Measurements from ENCODE around the gene HAUS7.

HAUS7 gene

GRCh38 chrX:153476666-153477363, 6.4 kb upstream of the HAUS7 start:
- DNase-seq: no peak

- no peak for DNase-seq
Observed at GRCh38 chrX:153475751-153476281, 5.4 kb upstream of the HAUS7 start.

DNA sequence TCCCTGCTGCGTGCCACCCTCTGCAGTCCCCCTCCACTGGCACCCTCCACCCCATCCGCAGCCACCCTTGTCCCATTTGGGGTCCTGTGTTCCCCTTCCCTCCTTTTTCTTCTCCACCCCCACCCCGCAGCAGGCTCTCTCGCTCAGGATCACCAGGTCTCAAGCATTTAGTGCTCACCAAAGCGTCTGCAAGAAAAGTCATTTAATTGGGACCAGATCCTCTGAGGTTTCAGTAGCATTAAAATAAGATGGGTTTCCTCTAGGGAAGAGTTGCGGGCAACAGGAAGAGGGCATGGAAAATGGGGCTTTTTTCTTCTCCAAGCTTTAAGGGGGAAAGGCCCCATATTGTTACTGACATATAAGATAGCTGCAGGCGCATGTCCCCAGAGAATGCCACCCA, 4.9 kb upstream of the HAUS7 start:
- DNase-seq: no peak

DNA sequence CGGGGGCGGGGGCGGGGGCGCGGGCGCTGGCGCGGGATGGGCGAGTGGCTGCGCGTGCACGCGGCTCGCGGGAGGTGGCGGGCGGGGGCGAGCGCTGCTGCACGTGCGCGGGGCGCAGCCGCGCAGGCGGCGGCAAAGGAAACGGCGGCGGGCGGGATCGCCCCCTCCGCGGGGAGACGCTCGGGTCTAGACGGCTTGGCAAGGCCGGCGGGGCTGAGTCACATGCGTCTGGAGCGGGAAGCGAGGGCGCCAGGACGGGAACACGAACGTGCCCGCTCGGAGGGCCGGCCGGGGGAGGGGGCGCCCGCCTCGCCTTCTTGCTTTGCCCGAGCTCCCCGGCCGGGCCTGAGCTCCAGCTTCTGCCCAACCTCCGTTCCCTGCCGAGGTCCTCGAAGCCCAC, 4.3 kb upstream of the HAUS7 start:
- peak; percentile 78 for DNase-seq

DNA sequence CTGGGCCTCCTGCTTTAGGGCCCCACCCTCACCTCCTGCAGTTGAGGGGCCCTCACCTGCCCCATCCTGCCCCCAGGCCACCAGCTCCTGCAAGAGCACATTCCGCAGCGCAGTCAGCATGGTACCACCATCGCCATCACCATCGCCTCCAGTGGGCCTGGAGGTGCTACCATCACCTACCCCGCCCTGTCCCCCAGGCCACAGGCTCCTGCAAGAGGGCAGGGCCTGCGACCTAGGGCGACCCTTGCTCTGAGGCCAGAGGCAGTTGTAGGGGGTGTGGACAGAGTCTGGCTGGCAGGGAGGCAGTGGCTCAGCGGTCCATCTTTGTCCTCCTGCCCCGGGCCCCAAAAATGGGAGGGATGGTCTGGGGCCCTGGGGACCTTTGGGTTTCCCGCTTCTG, 3.9 kb upstream of the HAUS7 start:
- DNase-seq: peak; percentile 9

GRCh38 chrX:153473126-153473525, 2.8 kb upstream of the HAUS7 start:
- no peak for DNase-seq

DNA sequence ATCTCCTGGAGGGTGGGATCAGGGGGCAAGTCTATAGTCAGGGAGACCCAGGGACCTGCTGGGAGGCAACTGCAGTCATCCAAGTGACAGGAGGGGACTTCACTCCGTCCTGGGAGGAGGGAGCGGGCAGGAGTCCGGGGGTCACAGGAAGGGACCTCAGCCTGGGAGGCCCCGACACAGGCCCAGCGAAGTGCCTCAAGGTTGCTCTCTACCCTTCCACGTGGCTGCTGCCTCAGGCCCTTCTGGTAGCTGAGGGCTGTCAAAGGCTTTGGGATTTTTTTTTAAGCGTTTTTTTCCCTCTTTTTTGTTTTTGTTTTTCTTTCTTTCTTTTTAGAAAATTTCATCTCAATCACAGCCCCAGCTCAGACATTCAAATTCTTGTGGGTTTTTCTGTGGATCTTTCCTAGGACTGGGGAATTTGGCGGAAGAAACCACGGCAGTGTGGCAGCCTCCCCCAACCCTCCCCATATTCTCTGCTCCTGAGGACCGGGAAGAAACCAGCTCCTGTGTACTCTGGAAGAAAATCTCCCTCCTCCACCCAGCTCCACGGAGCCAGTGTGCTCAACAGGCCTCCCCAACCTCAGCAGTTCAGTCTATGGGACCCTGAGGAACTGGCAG, 1.4 kb upstream of the HAUS7 start:
- no peak for DNase-seq

DNA sequence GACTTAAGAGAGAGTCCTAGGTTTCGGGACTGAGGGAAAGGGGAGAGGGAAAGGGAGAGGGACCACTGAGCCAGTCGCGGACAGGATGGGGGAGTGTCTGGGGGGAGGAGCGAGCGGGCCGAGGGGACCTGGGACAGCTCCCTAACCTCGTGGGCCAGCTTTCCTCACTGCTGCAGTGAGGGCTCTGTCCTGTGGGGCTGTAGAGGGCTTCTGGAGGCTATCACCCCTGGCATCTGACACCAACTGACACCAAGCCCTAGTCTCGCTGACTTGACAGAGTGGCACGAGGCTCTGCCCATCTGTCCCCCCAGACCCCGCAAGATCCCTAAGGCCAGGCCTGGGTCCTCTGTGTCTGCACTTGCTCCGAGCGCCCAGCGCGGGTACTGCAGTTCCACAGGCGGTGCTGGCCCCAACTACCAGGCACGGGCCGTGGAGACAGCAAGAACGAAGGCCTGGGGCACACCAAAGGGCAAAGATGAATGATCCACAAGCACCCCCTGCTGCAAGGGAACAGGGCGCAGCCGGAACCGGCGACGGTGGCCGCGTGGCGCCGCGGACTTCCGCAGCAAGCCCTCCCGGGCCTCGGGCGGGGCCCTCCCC, 465 bp downstream of the HAUS7 start:
- DNase-seq: no peak

DNA sequence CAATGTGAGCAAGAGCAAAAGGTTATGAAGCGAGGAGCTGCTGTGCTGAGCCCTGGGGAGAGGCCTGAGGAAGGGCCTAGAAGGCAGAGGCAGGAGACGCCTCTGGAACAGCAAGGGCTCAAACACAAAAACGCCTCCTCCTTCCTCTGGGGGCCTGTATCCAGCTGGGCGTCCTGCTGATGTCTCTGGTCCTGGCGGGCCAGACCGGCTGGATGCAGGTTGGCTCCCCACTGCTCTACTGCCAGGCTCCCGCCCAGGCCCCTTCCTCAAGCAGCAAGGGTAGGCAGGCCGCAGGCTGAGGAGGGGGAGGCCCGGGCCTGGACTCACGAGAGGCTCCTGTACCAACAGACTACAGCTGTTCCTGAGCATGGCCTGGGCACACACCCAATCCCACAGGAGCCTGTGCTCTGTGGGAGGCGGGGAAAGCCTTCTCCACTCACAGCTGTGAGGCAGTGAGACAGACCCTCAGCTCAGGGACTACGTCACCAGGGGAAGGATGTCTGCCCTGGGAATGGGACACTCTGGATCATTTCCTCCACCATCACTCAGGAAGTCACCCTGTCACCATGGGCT, 2.3 kb downstream of the HAUS7 start:
- DNase-seq: no peak

GRCh38 chrX:153465691-153466380, 4.5 kb downstream of the HAUS7 start:
- DNase-seq: no peak

- no peak for DNase-seq
Observed at GRCh38 chrX:153464116-153464515, 6.3 kb downstream of the HAUS7 start.

- no peak for DNase-seq
Observed at GRCh38 chrX:153463556-153463955, 6.8 kb downstream of the HAUS7 start.

DNA sequence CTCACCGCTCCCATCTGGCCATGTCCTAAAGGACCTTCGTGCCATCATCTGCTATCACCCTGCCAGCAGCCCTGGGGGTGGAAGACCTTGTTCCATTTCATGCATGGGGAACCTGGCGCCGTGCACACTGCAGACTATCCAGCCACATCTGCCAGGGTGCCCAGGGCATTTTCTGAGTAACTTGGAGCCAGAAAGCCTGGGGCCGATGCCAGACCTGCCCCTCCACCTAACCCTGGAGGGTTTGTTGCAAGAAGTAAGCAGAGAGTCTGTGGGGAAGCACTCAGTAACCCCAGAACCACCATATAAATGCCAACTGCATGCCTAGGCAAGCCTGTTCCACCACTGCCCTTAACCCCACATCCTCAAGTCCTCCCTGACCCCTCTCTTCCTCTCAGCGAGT, 7.3 kb downstream of the HAUS7 start:
- no peak for DNase-seq

DNA sequence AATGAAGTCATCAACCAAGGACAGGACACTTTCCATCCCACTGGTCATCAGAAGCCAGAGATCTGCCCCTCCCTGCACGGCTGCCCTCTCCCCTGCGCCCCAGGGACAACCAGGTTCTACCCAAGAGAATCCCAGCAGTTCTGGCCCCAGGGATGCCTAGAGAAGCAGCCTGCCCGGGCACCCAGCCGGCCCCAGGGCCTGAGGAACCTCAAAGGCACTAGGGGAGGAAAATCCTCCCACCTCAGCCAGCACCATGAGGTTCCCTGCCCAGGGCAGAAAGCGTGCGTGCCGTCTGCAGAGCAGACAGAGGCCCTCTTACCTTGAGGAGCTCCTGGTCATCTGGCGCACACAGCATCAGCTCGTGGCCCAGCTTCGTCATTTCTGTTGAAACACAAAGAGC, 8.1 kb downstream of the HAUS7 start:
- DNase-seq: no peak

- DNase-seq: peak; percentile 69
Observed at GRCh38 chrX:153460826-153461225, 9.6 kb downstream of the HAUS7 start.

DNA sequence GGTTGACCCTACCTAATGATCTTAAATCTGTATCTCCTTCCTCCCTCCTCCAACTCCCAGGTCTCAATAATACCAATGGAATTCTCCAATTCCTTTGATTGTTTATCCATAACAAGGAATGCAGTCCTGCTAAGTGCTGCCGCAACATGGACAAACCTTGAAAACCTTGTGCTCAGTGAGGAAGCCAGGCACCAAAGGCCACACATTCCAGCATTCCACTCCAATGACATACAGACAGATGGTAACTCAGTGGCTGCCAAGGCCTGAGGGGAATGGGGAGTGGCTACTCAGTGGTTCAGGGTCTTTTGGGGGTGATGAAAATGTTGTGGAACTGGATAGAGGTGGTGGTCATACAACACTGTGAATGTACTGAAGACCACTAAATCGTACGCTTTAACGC, 10.4 kb downstream of the HAUS7 start:
- no peak for DNase-seq

DNA sequence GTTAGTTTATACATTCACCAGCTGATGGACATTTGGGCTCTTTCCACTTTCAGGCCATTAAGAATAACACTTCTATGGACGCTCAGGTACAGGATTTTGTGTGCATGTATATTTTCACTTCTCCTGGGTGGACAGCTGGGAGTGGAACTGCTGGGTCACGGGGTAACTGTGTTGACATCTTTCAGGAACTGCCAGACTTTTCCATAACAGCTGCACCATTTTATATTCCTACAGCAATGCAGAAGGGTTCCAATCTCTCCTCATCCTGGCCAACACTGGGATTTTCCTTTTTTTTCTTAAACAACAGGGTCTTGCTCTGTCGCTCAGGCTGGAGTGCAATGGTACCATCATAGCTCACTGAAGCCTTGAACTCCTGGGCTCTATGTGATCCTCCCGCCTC, 11.9 kb downstream of the HAUS7 start:
- DNase-seq: no peak

DNA sequence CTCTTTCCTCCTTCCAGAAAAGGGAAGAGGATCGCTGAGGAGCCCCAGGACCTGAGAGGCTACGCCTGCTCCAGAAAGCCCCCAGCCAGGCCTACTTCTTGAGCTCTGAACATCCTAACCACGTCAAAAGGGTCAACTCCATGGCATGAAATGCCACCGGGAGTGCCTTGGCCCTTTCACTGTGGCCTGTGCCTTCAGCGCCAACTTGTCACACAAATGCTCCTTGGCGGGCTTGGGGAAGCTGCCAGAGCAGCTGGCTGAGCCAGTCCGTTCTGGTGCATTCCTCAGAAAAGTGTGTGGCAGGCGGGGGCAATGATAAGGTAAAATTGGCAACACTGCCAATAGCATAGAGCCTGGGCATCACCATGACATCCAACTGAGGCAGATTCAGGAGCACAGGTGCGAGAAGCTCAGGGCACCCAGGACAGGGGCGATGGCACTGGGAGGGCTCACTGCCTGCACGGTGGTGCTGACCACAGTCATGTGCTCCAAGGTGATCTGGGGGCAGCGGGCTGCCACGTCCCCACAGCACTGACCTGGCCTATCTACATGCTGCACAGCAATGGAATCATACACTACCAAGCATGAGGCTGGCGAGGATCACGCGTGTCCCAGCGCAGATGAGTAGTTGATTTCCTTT, 12.4 kb downstream of the HAUS7 start:
- no peak for DNase-seq

- DNase-seq: no peak
Observed at GRCh38 chrX:153457136-153457825, 13.1 kb downstream of the HAUS7 start.

DNA sequence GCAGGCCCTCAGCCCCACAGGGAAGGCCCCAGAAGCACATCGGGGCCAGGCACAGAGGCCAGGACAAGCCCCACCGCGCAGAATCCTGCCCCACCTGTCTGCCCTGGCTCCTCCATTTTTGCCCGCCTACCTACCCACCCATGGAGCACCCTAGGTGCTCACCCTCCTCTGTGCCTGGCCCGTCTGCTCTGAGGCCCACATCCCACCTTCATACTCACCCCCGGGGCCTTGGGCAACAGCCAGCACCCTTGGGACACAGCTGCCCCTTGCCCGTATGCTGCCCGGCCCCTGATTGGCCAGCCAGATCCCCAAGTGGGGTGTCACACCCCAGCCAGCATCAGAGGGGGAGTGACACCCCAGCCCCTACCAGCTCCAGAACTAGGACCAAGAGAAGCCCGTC, 13.7 kb downstream of the HAUS7 start:
- DNase-seq: no peak

DNA sequence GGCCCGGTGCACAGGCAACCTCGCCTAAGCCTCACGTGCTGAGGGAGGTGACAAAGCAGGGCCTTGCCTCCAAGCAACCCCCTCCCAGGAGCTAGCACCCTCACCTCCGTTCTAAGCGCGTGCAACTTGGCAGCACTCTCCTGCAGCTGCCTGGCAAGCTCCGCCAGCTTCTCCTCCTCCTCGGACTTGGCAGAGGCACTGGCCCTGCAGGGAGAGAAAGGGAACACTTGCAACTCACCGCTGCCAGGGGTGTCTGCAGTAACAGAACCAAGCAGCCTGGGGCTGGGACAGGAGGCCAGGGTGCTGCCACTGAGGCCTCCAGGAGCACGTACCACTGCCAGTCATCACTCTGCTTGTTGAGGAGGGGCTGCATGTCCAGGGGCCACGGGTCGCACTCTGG, 14.2 kb downstream of the HAUS7 start:
- no peak for DNase-seq

DNA sequence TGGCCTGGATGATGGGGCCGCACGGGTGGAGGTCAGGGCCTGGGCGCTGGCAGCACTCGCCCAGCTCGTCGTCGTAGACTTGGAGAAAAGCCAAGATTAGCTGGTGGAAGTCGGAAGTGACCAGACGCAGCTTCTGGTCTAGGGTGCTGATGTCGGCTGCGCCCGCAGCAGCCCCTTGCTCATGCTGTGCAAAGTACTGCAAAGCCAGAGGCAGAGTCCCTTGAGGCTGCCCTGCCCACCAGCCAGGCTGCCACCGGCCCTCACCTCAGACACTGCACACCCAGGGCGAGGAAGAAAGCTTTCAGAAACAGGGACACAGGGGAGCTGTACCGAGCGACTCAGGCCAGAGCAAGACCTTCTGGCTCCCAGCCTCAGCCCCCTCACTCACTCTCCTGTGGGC, 14.8 kb downstream of the HAUS7 start:
- no peak for DNase-seq

Data from CD4-positive, alpha-beta T cell treated with Interleukin-17A for 4 hours (primary cell).